Breast epithelium (tissue), 3 donors: ENCODE data around the gene POM121L2.

ENCODE experiments used
- CTCF ChIP-seq, 3 donors: fragments of 450-650 bp; IDR thresholded peaks; one replicate each; pipeline ENCODE4 v1.5.1; 2016 to 2017; ENCODE audit warnings: antibody characterized with exemption in 3 of 3, mild to moderate bottlenecking in 3 of 3, moderate library complexity in 3 of 3
- POLR2AphosphoS5 ChIP-seq, 3 donors: sonication (generic); formaldehyde crosslinking; IDR thresholded peaks; one replicate each; pipeline ENCODE4 v1.6.1; 2017; ENCODE audit warnings: antibody characterized with exemption in 3 of 3

- no peak for TF ChIP-seq CTCF (IDR thresholded peaks at IDR 0.05)
- no peak for TF ChIP-seq POLR2AphosphoS5 (IDR thresholded peaks at IDR 0.05)
Measured at GRCh38 chr6:27288136-27289044, 23.7 kb downstream of the POM121L2 start.
